K562 (cell line): ENCODE data around the gene SND1. TPM values are rescaled to one million over a fixed set of nuclear protein-coding genes. Genes with fewer than 3 reads are reported as not detected.
A peak's percentile ranks its signal among the peaks of the same experiment; 100 is the strongest.

Experiments used
- BDP1 ChIP-seq: IDR thresholded peaks from 3 replicates; pipeline ENCODE4 v1.6.1; 2011; ENCODE audit not compliant: insufficient read length, insufficient read depth
- BRCA1 ChIP-seq, 2 experiments: fragments of 450-650 bp in 1 of 2; sonication (generic) in 1 of 2; formaldehyde crosslinking in 1 of 2; IDR thresholded peaks; 2 replicates each; pipeline versions ENCODE4 v1.5.0 to v1.6.1; 2017 to 2020; ENCODE audit warnings: mild to moderate bottlenecking in 1 of 2, missing genetic modification reagents in 1 of 2
- CEBPB ChIP-seq: fragments of 450-650 bp; IDR thresholded peaks from 2 replicates; pipeline ENCODE4 v1.6.1; 2016; ENCODE audit warnings: missing genetic modification characterization, missing compliant biosample characterization
- COPS2 ChIP-seq: fragments of 450-650 bp; conservative IDR thresholded peaks from 2 replicates; pipeline ENCODE4 v1.6.1; 2016; ENCODE audit warnings: mild to moderate bottlenecking, moderate library complexity
- ETV5 ChIP-seq: sonication (generic); formaldehyde crosslinking; IDR thresholded peaks from 2 replicates; pipeline ENCODE4 v1.4.0; 2020; ENCODE audit warnings: low read depth, mild to moderate bottlenecking, missing genetic modification reagents
- FOSL1 ChIP-seq: fragments of 200-800 bp; sonication (Bioruptor generic); conservative IDR thresholded peaks from 2 replicates; pipeline ENCODE4 v1.6.1; 2016; ENCODE audit warnings: missing genetic modification characterization, missing compliant biosample characterization
- GABPA ChIP-seq: fragments of 200-800 bp; sonication (Bioruptor generic); conservative IDR thresholded peaks from 2 replicates; pipeline ENCODE4 v1.6.1; 2016; ENCODE audit warnings: low read depth, missing genetic modification characterization, missing compliant biosample characterization
- HDGF ChIP-seq: fragments of 450-650 bp; IDR thresholded peaks from 2 replicates; pipeline ENCODE4 v1.6.1; 2016
- HLTF ChIP-seq: fragments of 450-650 bp; IDR thresholded peaks from 2 replicates; pipeline ENCODE4 v1.6.1; 2016
- IRF2 ChIP-seq: sonication (generic); formaldehyde crosslinking; IDR thresholded peaks from 2 replicates; pipeline ENCODE4 v1.8.1; 2022; ENCODE audit warnings: mild to moderate bottlenecking, missing genetic modification reagents
- NR1H2 ChIP-seq: sonication (generic); formaldehyde crosslinking; IDR thresholded peaks from 2 replicates; pipeline ENCODE4 v1.4.0; 2020; ENCODE audit warnings: mild to moderate bottlenecking, missing genetic modification reagents
- POLR3G ChIP-seq: IDR thresholded peaks from 2 replicates; pipeline ENCODE4 v1.6.1; 2011; ENCODE audit not compliant: insufficient read length, insufficient replicate concordance; ENCODE audit errors: extremely low read depth
- PURB ChIP-seq: sonication (generic); formaldehyde crosslinking; IDR thresholded peaks from 2 replicates; pipeline ENCODE4 v1.9.0; 2021; ENCODE audit warnings: low read depth, mild to moderate bottlenecking, missing genetic modification reagents
- SP1 ChIP-seq: sonication (generic); formaldehyde crosslinking; IDR thresholded peaks from 2 replicates; pipeline ENCODE4 v1.8.1; 2022; ENCODE audit warnings: mild to moderate bottlenecking, missing genetic modification reagents
- TBL1XR1 ChIP-seq, 2 experiments: IDR thresholded peaks; 2 replicates each; pipeline ENCODE4 v1.6.1; 2012; ENCODE audit warnings: improper control_type of control experiment in 2 of 2, low read length in 2 of 2, mild to moderate bottlenecking in 1 of 2
- TCF7 ChIP-seq: sonication (generic); IDR thresholded peaks from 2 replicates; pipeline ENCODE4 v1.6.1; 2016; ENCODE audit warnings: antibody characterized with exemption, borderline replicate concordance
- TEAD4 ChIP-seq, 2 experiments: sonication (generic) in 1 of 2; formaldehyde crosslinking in 1 of 2; IDR thresholded peaks; 2 replicates each; pipeline versions ENCODE4 v1.6.1 to v1.8.0; 2012 to 2022; ENCODE audit warnings: borderline replicate concordance in 1 of 2, inconsistent platforms in 1 of 2, low read length in 1 of 2, mild to moderate bottlenecking in 1 of 2, missing genetic modification reagents in 1 of 2
- TSC22D4 ChIP-seq: fragments of 450-650 bp; IDR thresholded peaks from 2 replicates; pipeline ENCODE4 v1.6.1; 2016; ENCODE audit warnings: missing genetic modification characterization, missing biosample characterization, control low read depth
- ZBTB1 ChIP-seq: sonication (generic); formaldehyde crosslinking; IDR thresholded peaks from 2 replicates; pipeline ENCODE4 v1.8.1; 2023; ENCODE audit warnings: missing genetic modification reagents, low read depth, mild to moderate bottlenecking, borderline replicate concordance
- ZFP30 ChIP-seq: fragments of 250-450 bp; sonication (Bioruptor Pico); IDR thresholded peaks from 2 replicates; pipeline ENCODE4 v1.8.0; 2022; ENCODE audit warnings: moderate library complexity, mild to moderate bottlenecking, inconsistent platforms, borderline replicate concordance
- ZKSCAN3 ChIP-seq: fragments of 250-450 bp; sonication (Bioruptor Pico); IDR thresholded peaks from 2 replicates; pipeline ENCODE4 v1.4.0; 2020
- ZNF146 ChIP-seq: IDR thresholded peaks from one replicate; pipeline ENCODE4 v1.6.1; 2018; ENCODE audit warnings: missing compliant biosample characterization; ENCODE audit not compliant: unreplicated experiment
- ZNF175 ChIP-seq: fragments of 200-800 bp; sonication (Bioruptor generic); IDR thresholded peaks from 2 replicates; pipeline ENCODE4 v1.6.1; 2016; ENCODE audit warnings: low read depth, mild to moderate bottlenecking, missing genetic modification characterization, missing compliant biosample characterization
- ZNF184 ChIP-seq: sonication (generic); formaldehyde crosslinking; IDR thresholded peaks from 2 replicates; pipeline ENCODE4 v1.5.0; 2020; ENCODE audit warnings: missing genetic modification reagents
- ZNF311 ChIP-seq: fragments of 250-450 bp; sonication (Bioruptor Pico); IDR thresholded peaks from 2 replicates; pipeline ENCODE4 v1.4.0; 2020; ENCODE audit warnings: mild to moderate bottlenecking, moderate library complexity
- ZNF507 ChIP-seq: conservative IDR thresholded peaks from 2 replicates; pipeline ENCODE4 v1.6.1; 2017; ENCODE audit warnings: missing genetic modification characterization, missing compliant biosample characterization
- polyA plus RNA-seq, 8 experiments: library from polyadenylated mRNA; depleted of rRNA in 4 of 8; stranded (reverse) in 5 of 8; unstranded in 3 of 8; fragments of >200 nt; fragmentation: Nextera tagmentation in 2 of 8; fragmentation: Illumina TruSeq in 1 of 8; extraction: Ambion mirVana in 2 of 8; extraction: Trizol in 1 of 8; gene quantifications; 2 replicates each; pipeline versions ENCODE4 v1.2.1 to v1.2.3, GENCODE V29; 2011 to 2014; ENCODE audit warnings: inconsistent platforms in 1 of 8, missing spikeins in 1 of 8
- total RNA-seq, 7 experiments: library from RNA; depleted of rRNA in 6 of 7; stranded (reverse); fragments of >200 nt in 6 of 7; fragmentation: Illumina TruSeq in 2 of 7; extraction: Trizol in 2 of 7; gene quantifications; 2 replicates each; pipeline versions ENCODE4 v1.2.1 to v1.2.3, GENCODE V29; 2011 to 2021; ENCODE audit warnings: low replicate concordance in 1 of 7
- TF ChIP-seq, protein P1 (sequence below): fragments of 450-650 bp; IDR thresholded peaks from 2 replicates; pipeline ENCODE4 v1.6.1; 2016; ENCODE audit warnings: antibody characterized with exemption
- TF ChIP-seq, protein P2 (sequence below): fragments of 450-650 bp; IDR thresholded peaks from 2 replicates; pipeline ENCODE4 v1.6.1; 2017; ENCODE audit warnings: antibody characterized with exemption

The SND1 gene
- total and polyA plus RNA-seq, 9 of the 15 experiments (the other 6 are each of a cell fraction or from before 2014, with no cell fraction given): 46.5 to 307 (median 191) TPM

DNA sequence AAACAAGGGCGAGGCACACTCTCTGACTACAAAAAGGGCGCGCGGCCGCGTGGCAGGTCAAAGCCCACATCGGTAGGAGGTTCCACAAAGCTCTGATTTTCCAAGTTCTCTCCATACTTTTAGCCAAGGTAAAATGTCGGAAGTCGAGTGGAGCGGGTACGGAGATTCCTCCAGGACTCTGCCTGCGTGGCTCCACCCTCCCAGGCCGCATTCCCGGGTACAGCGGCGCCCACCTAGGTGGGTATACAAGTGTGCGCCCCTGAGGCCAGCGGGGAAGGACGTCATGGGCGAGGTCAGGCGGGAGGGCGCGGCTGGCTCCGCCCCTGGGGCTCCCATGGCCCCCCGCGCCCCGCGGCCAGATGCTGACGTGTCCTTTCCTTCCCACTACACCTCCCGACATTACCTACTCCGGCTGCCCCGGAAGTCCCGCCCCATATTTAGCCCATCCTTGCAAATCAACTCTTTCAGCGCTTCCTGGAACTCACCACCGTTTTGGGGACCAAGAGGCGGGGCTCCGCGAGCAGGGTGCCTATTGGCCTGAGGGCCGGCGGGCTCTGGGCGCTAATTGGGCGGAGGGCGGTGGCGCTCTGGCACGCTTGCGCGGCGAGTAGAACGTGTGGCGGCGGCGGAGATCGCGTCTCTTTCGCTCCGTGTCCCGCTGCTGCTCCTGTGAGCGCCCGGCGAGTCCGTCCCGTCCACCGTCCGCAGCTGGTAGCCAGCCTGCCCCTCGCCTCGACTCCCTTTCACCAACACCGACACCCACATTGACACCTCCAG, at the start of gene SND1 (continued):
- TF ChIP-seq CEBPB (tag): no peak
- TF ChIP-seq BRCA1 (IDR thresholded peaks at IDR 0.05): no peak
- no peak for TF ChIP-seq BRCA1 (CRISPR knock-in tag; IDR thresholded peaks at IDR 0.05)
- no peak for TF ChIP-seq BDP1
- TF ChIP-seq ZNF146 (CRISPR knock-in tag): no peak
- TF ChIP-seq ZNF311 (CRISPR knock-in tag): no peak; the same call in 1 of the 2 replicates
- TF ChIP-seq ZKSCAN3 (CRISPR knock-in tag): no peak
- TF ChIP-seq TCF7: no peak
- TF ChIP-seq COPS2: no peak
- TF ChIP-seq, protein P1, sequence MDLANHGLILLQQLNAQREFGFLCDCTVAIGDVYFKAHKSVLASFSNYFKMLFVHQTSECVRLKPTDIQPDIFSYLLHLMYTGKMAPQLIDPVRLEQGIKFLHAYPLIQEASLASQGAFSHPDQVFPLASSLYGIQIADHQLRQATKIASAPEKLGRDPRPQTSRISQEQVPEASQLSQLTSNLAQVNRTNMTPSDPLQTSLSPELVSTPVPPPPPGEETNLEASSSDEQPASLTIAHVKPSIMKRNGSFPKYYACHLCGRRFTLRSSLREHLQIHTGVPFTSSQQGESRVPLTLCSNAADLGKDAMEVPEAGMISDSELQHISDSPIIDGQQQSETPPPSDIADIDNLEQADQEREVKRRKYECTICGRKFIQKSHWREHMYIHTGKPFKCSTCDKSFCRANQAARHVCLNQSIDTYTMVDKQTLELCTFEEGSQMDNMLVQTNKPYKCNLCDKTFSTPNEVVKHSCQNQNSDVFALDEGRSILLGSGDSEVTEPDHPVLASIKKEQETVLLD: peak; percentile 84
- TF ChIP-seq ZNF175: 0 out of 2 replicates have a peak, but pooled peaks have one; percentile 77
- no peak for TF ChIP-seq ZNF184
- no peak for TF ChIP-seq IRF2 (CRISPR knock-in tag)
- no peak for TF ChIP-seq ZFP30 (CRISPR knock-in tag)
- no peak for TF ChIP-seq ZNF507 (tag)
- peak; percentile 97 for TF ChIP-seq GABPA
- no peak for TF ChIP-seq NR1H2
- TF ChIP-seq SP1: peak; percentile 94
- no peak for TF ChIP-seq POLR3G
- TF ChIP-seq ZBTB1: 0 out of 2 replicates have a peak, but pooled peaks have one; percentile 42
- TF ChIP-seq TBL1XR1 (IDR thresholded peaks at IDR 0.05; ENCODE audit: low read length in 2 of 2): no peak
- no peak for TF ChIP-seq PURB (CRISPR knock-in tag)
- TF ChIP-seq HLTF: no peak; the same call in 1 of the 2 replicates
- TF ChIP-seq TSC22D4 (tag): no peak
- TF ChIP-seq HDGF: no peak
- TF ChIP-seq ETV5: no peak; the same call in 1 of the 2 replicates
- no peak for TF ChIP-seq FOSL1
- peak; percentile 29; the same call in 1 of the 2 replicates for TF ChIP-seq TEAD4 (IDR thresholded peaks at IDR 0.05; ENCODE audit: low read length)
- no peak for TF ChIP-seq TEAD4 (CRISPR knock-in tag; IDR thresholded peaks at IDR 0.05; ENCODE audit: borderline replicate concordance)
- TF ChIP-seq, protein P2, sequence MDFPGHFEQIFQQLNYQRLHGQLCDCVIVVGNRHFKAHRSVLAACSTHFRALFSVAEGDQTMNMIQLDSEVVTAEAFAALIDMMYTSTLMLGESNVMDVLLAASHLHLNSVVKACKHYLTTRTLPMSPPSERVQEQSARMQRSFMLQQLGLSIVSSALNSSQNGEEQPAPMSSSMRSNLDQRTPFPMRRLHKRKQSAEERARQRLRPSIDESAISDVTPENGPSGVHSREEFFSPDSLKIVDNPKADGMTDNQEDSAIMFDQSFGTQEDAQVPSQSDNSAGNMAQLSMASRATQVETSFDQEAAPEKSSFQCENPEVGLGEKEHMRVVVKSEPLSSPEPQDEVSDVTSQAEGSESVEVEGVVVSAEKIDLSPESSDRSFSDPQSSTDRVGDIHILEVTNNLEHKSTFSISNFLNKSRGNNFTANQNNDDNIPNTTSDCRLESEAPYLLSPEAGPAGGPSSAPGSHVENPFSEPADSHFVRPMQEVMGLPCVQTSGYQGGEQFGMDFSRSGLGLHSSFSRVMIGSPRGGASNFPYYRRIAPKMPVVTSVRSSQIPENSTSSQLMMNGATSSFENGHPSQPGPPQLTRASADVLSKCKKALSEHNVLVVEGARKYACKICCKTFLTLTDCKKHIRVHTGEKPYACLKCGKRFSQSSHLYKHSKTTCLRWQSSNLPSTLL: no peak
